Measurements from ENCODE around the gene BRSK1. TPM values are rescaled to one million over a fixed set of nuclear protein-coding genes. Genes with fewer than 3 reads are reported as not detected.

BRSK1 gene
- total RNA-seq, 2 experiments from 2014 or later = 2.6 to 2.7 TPM

DNA sequence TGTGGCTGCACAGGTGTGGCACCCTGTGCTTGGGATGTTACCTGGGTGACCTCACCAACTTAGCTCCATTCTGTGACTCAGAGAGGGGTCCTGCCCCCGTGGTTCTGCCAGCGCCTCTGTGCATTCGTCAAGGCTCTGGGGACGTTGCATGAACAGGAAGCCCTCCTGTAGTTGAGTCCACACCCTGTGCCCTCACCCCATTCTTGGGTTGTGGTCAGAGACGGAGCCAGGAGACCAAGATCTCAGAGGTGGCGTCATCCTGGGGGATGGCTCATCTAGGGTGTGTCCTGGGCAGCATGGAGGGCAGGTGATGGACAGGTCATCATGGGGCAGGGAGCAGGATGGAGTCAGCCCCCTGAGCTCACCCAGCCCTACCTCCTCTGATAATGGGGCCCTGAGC, 68.2 kb downstream of the BRSK1 start:
- peaks cover 29% of the 10 kb centered on the region for H3K4me1 ChIP-seq (ENCODE audit: insufficient read depth, low read length)
- intact Hi-C loops (cut with DNase I, micrococcal nuclease) = loop anchor here in 1 of 2 experiments (5.0 kb wide), 1 partner anchor 35 kb away; the partner anchor contains the start of gene RPL28
- TF ChIP-seq, protein P1, sequence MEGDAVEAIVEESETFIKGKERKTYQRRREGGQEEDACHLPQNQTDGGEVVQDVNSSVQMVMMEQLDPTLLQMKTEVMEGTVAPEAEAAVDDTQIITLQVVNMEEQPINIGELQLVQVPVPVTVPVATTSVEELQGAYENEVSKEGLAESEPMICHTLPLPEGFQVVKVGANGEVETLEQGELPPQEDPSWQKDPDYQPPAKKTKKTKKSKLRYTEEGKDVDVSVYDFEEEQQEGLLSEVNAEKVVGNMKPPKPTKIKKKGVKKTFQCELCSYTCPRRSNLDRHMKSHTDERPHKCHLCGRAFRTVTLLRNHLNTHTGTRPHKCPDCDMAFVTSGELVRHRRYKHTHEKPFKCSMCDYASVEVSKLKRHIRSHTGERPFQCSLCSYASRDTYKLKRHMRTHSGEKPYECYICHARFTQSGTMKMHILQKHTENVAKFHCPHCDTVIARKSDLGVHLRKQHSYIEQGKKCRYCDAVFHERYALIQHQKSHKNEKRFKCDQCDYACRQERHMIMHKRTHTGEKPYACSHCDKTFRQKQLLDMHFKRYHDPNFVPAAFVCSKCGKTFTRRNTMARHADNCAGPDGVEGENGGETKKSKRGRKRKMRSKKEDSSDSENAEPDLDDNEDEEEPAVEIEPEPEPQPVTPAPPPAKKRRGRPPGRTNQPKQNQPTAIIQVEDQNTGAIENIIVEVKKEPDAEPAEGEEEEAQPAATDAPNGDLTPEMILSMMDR (IDR thresholded peaks at IDR 0.05) = no peak
- peaks cover 52% of the 10 kb centered on the region for H3K27me3 Mint-ChIP-seq
- DNase-seq (no peak), ATAC-seq (ENCODE audit: poor library complexity) (no peak)
- H3K27me3 ChIP-seq (ENCODE audit: control insufficient read depth in 1 of 2, insufficient read depth in 2 of 2, low read length in 2 of 2) = peaks cover 34% of the 10 kb centered on the region in 2 experiments
- no peaks in the 10 kb centered on the region for H3K36me3 Mint-ChIP-seq (ENCODE audit: low read depth)
- H3K4me3 Mint-ChIP-seq = no peak overlapping the region
- H3K9me3 ChIP-seq (ENCODE audit: control insufficient read depth in 1 of 2, insufficient read depth in 1 of 2, low read length in 2 of 2) = peaks cover 0 to 31% of the 10 kb centered on the region in 2 experiments
- no peak overlapping the region for H3K27ac Mint-ChIP-seq
- CTCF ChIA-PET = interaction anchor here (1.3 kb wide), 1 partner anchor 13 kb away, joined by 3 read pairs; no protein-coding TSS in a partner anchor
- H3K36me3 ChIP-seq (ENCODE audit: insufficient read depth, low read length) = no peaks in the 10 kb centered on the region
- no peak overlapping the region for H3K4me3 ChIP-seq (ENCODE audit: low read length)
- no peaks in the 10 kb centered on the region for H3K9me3 Mint-ChIP-seq
- H3K27ac ChIP-seq (ENCODE audit: low read depth in 1 of 2, low read length in 2 of 2) = no peak overlapping the region
- peaks cover 25% of the 10 kb centered on the region for H3K4me1 Mint-ChIP-seq (ENCODE audit: low read depth)
- POLR2A ChIA-PET = interaction anchor here (0.6 to 0.9 kb wide), 2 partner anchors 9 to 13 kb away, joined by 3 read pairs; partner anchors contain the start of gene KMT5C

DNA sequence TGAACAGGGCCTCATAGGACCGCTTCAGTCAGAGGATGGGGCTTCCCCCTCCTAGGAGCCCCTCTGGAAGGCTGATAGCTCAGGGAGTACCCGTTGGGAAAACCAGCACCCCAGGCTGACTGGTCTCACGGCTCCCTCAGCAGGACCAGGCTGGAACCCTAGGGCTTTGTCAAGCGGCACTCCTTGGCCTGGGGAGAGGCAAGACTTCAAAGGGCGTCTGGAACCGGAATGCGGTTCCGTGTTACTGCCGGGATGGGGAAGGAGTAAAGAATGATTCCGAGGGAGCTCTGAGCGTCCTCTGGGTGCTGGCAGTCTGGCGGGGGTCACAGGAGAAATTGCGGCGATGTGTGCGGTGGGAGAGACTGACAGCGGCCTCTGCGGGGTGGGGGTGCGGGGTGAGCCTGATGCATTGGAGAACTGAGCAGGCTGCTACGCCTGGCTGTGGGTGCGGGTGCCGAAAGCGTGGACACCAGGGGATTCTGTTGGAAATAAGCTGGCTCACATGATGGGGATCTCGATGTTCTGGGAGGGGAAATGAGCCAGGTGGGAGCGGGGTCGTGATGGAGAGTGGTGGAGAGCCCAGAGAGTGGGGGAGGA, 68.8 kb downstream of the BRSK1 start:
- Histone ChIP-seq H3K27ac (ENCODE audit: low read depth in 1 of 2, low read length in 2 of 2) (no peak overlapping the region), H3K9me3 (ENCODE audit: control insufficient read depth in 1 of 2, insufficient read depth in 1 of 2, low read length in 2 of 2) (peaks cover 0 to 31% of the 10 kb centered on the region in 2 experiments), H3K4me1 (ENCODE audit: insufficient read depth, low read length) (peaks cover 29% of the 10 kb centered on the region), H3K36me3 (ENCODE audit: insufficient read depth, low read length) (no peaks in the 10 kb centered on the region), H3K4me3 (ENCODE audit: low read length) (no peak overlapping the region), H3K27me3 (ENCODE audit: control insufficient read depth in 1 of 2, insufficient read depth in 2 of 2, low read length in 2 of 2) (peaks cover 34% of the 10 kb centered on the region in 2 experiments)
- ChIA-PET POLR2A (interaction anchor here (0.6 to 1.4 kb wide), 3 partner anchors 8 to 32 kb away, joined by 3 to 6 read pairs (median 3); partner anchors contain the start of genes KMT5C and TMEM238), CTCF (interaction anchor here (1.3 kb wide), 1 partner anchor 13 kb away, joined by 3 read pairs; no protein-coding TSS in a partner anchor)
- Mint-ChIP-seq H3K27ac (no peak overlapping the region), H3K9me3 (no peaks in the 10 kb centered on the region), H3K27me3 (peaks cover 58% of the 10 kb centered on the region), H3K4me1 (ENCODE audit: low read depth) (peaks cover 25% of the 10 kb centered on the region), H3K4me3 (peak overlapping the region; percentile 70), H3K36me3 (ENCODE audit: low read depth) (no peaks in the 10 kb centered on the region)
- DNase-seq = no peak
- TF ChIP-seq, protein P1 (IDR thresholded peaks at IDR 0.05) = no peak
- intact Hi-C loops (cut with DNase I, micrococcal nuclease) = loop anchor here in 1 of 2 experiments (5.0 kb wide), 1 partner anchor 35 kb away; the partner anchor contains the start of gene RPL28
- ATAC-seq (ENCODE audit: poor library complexity) = no peak

DNA sequence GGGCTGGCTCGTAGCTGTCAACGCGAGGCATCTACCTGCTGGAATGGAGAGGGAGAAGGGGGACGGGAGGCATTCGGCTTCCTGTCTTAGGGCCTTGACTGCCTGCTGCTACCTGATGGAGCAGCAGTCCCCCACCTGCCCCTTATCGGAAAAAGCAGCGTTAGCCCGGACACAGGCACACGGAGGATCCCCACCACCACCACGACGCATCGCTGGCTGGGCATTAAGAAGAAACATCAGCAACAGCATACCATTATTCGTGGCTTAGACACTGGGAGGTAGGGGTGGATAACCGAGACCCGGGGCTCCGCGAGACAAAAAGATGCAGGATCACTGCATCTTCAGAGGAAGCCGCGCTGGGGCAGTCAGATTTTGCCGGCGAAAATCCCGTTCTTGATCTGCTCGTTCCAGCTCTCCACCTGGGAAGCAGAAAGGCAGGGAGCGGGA, 69.6 kb downstream of the BRSK1 start:
- ATAC-seq (ENCODE audit: poor library complexity) (peak; percentile 12), DNase-seq (no peak)
- POLR2A ChIA-PET = interaction anchor here (1.4 kb wide), 1 partner anchor 31 kb away, joined by 6 read pairs; the partner anchor contains the start of gene TMEM238
- peak overlapping the region; percentile 70 for H3K4me3 Mint-ChIP-seq
- H3K9me3 ChIP-seq (ENCODE audit: control insufficient read depth in 1 of 2, insufficient read depth in 1 of 2, low read length in 2 of 2) = peaks cover 0 to 28% of the 10 kb centered on the region in 2 experiments
- intact Hi-C loops (cut with DNase I, micrococcal nuclease) = loop anchor here in 1 of 2 experiments (5.0 kb wide), 1 partner anchor 34 kb away; the partner anchor contains the start of gene RPL28
- peaks cover 25% of the 10 kb centered on the region for H3K4me1 Mint-ChIP-seq (ENCODE audit: low read depth)
- TF ChIP-seq, protein P1 (IDR thresholded peaks at IDR 0.05) = no peak
- H3K27me3 ChIP-seq (ENCODE audit: control insufficient read depth in 1 of 2, insufficient read depth in 2 of 2, low read length in 2 of 2) = peaks cover 34% of the 10 kb centered on the region in 2 experiments
- H3K4me1 ChIP-seq (ENCODE audit: insufficient read depth, low read length) = peaks cover 29% of the 10 kb centered on the region
- H3K4me3 ChIP-seq (ENCODE audit: low read length) = peak overlapping the region; percentile 54
- H3K27ac ChIP-seq (ENCODE audit: low read depth in 1 of 2, low read length in 2 of 2) = no peak overlapping the region
- peaks cover 58% of the 10 kb centered on the region for H3K27me3 Mint-ChIP-seq
- no peak overlapping the region for H3K27ac Mint-ChIP-seq
- no peaks in the 10 kb centered on the region for H3K36me3 ChIP-seq (ENCODE audit: insufficient read depth, low read length)
- no peaks in the 10 kb centered on the region for H3K9me3 Mint-ChIP-seq
- H3K36me3 Mint-ChIP-seq (ENCODE audit: low read depth) = no peaks in the 10 kb centered on the region
- CTCF ChIA-PET = no interaction called here
